K562 (cell line): Measurements from ENCODE around the gene CNPY4. TPM values are rescaled to one million over a fixed set of nuclear protein-coding genes. Genes with fewer than 3 reads are reported as not detected.
A peak's percentile ranks its signal among the peaks of the same experiment; 100 is the strongest.

Source experiments
- ARID1B ChIP-seq: fragments of 450-650 bp; IDR thresholded peaks from 2 replicates; pipeline ENCODE4 v1.6.1; 2016; ENCODE audit warnings: antibody characterized with exemption, mild to moderate bottlenecking, inconsistent platforms
- C11orf30 ChIP-seq: fragments of 450-650 bp; IDR thresholded peaks from 2 replicates; pipeline ENCODE4 v1.6.1; 2016; ENCODE audit warnings: low read depth, mild to moderate bottlenecking
- FOXM1 ChIP-seq, 2 experiments: fragments of 450-650 bp in 1 of 2; sonication (generic) in 1 of 2; formaldehyde crosslinking in 1 of 2; IDR thresholded peaks; 2 replicates each; pipeline versions ENCODE4 v1.6.1 to v1.9.0; 2017 to 2022; ENCODE audit warnings: low read depth in 2 of 2, mild to moderate bottlenecking in 2 of 2, missing genetic modification reagents in 1 of 2, moderate library complexity in 1 of 2
- HDAC2 ChIP-seq: fragments of 450-650 bp; IDR thresholded peaks from 2 replicates; pipeline ENCODE4 v1.6.1; 2016; ENCODE audit warnings: mild to moderate bottlenecking
- HMGN3 ChIP-seq: IDR thresholded peaks from 2 replicates; pipeline ENCODE4 v1.6.1; 2011; ENCODE audit warnings: borderline replicate concordance, low read depth, mild to moderate bottlenecking, mixed read lengths, low read length; ENCODE audit not compliant: insufficient read length; ENCODE audit errors: extremely low read depth
- KLF1 ChIP-seq: fragments of 450-650 bp; IDR thresholded peaks from 2 replicates; pipeline ENCODE4 v1.6.1; 2016; ENCODE audit warnings: missing genetic modification characterization, missing compliant biosample characterization
- KLF13 ChIP-seq: fragments of 450-650 bp; IDR thresholded peaks from 2 replicates; pipeline ENCODE4 v1.6.1; 2016; ENCODE audit warnings: missing genetic modification characterization, low read depth, mild to moderate bottlenecking, missing compliant biosample characterization, moderate library complexity, borderline replicate concordance
- NCOR1 ChIP-seq: fragments of 450-650 bp; IDR thresholded peaks from 2 replicates; pipeline ENCODE4 v1.6.1; 2016; ENCODE audit warnings: mild to moderate bottlenecking, moderate library complexity
- NR2F6 ChIP-seq: fragments of 450-650 bp; formaldehyde crosslinking; IDR thresholded peaks from 2 replicates; pipeline ENCODE4 v1.4.0; 2020; ENCODE audit warnings: mild to moderate bottlenecking
- SIN3B ChIP-seq: fragments of 450-650 bp; IDR thresholded peaks from 2 replicates; pipeline ENCODE4 v1.6.1; 2017; ENCODE audit warnings: low read depth, mild to moderate bottlenecking, moderate library complexity
- ZNF431 ChIP-seq: sonication (generic); formaldehyde crosslinking; IDR thresholded peaks from 2 replicates; pipeline ENCODE4 v1.8.0; 2022; ENCODE audit warnings: mild to moderate bottlenecking, missing genetic modification reagents
- polyA plus RNA-seq, 8 experiments: library from polyadenylated mRNA; depleted of rRNA in 4 of 8; stranded (reverse) in 5 of 8; unstranded in 3 of 8; fragments of >200 nt; fragmentation: Nextera tagmentation in 2 of 8; fragmentation: Illumina TruSeq in 1 of 8; extraction: Ambion mirVana in 2 of 8; extraction: Trizol in 1 of 8; gene quantifications; 2 replicates each; pipeline versions ENCODE4 v1.2.1 to v1.2.3, GENCODE V29; 2011 to 2014; ENCODE audit warnings: inconsistent platforms in 1 of 8, missing spikeins in 1 of 8
- total RNA-seq, 7 experiments: library from RNA; depleted of rRNA in 6 of 7; stranded (reverse); fragments of >200 nt in 6 of 7; fragmentation: Illumina TruSeq in 2 of 7; extraction: Trizol in 2 of 7; gene quantifications; 2 replicates each; pipeline versions ENCODE4 v1.2.1 to v1.2.3, GENCODE V29; 2011 to 2021; ENCODE audit warnings: low replicate concordance in 1 of 7
- TF ChIP-seq, protein P1 (sequence below): sonication (generic); IDR thresholded peaks from 2 replicates; pipeline ENCODE4 v1.6.1; 2016
- TF ChIP-seq, protein P2 (sequence below): sonication (generic); formaldehyde crosslinking; IDR thresholded peaks from 2 replicates; pipeline ENCODE4 v1.8.0; 2022; ENCODE audit warnings: mild to moderate bottlenecking, low read depth, missing genetic modification reagents
- TF ChIP-seq, protein P3 (sequence below), 2 experiments: IDR thresholded peaks; 2 replicates each; pipeline ENCODE4 v1.6.1; 2011; ENCODE audit warnings: borderline replicate concordance in 1 of 2, control low read depth in 1 of 2, low read depth in 1 of 2, low read length in 1 of 2, mild to moderate bottlenecking in 1 of 2, mixed read lengths in 1 of 2, moderate library complexity in 1 of 2; ENCODE audit not compliant: insufficient read depth in 1 of 2, insufficient read length in 1 of 2, poor library complexity in 1 of 2, severe bottlenecking in 1 of 2; ENCODE audit errors: extremely low read depth in 1 of 2
- TF ChIP-seq, protein P4 (sequence below): fragments of 450-650 bp; formaldehyde crosslinking; IDR thresholded peaks from 2 replicates; pipeline ENCODE4 v1.4.0; 2020; ENCODE audit warnings: mild to moderate bottlenecking, moderate library complexity

Gene CNPY4
- total and polyA plus RNA-seq, 9 of the 15 experiments (the other 6 are each of a cell fraction or from before 2014, with no cell fraction given), result 1.9 to 11.2 (median 7.0) TPM

DNA sequence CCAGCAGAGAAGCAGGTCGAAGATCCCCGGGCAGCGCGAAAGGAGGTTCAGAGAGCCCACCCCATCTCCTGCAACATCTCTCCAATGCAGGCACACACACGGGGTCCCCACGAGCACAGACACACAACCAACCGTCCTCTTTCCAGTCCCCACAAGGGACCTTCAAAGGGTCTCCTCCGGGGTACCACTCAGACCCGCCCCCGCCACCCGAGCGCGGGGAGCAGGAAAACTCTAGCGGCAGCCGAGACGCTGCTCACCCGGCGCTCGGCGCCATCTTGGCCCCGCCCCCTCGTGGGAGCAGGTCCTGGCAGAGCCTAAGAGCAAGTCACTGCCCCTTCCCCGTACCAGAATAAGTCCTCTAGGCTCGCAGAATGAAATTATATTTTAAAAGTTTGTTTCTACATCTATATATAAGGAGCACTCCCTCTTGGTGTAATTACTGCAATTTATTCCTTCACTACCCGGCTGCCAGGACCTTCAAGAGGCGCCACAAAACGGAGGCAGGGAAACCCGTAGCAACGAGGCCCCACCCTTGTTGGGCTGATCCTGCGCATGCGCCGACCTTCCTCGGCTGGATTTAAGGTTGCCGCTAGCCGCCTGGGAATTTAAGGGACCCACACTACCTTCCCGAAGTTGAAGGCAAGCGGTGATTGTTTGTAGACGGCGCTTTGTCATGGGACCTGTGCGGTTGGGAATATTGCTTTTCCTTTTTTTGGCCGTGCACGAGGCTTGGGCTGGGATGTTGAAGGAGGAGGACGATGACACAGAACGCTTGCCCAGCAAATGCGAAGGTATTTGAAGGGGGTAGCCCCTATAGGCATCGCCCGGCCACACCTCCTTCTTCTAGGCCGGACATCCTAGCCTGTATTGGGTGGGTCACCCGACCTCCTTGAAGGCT lies at the start of gene CNPY4, which contains the start of gene TAF6 (continued):
- TF ChIP-seq ZNF431 (CRISPR knock-in tag) (no peak), FOXM1 (IDR thresholded peaks at IDR 0.05; ENCODE audit: low read depth) (peak; percentile 77), FOXM1 (CRISPR knock-in tag; IDR thresholded peaks at IDR 0.05; ENCODE audit: low read depth) (no peak; the same call in 1 of the 2 replicates), HDAC2 (peak; percentile 53; the same call in 1 of the 2 replicates), NCOR1 (peak; percentile 34), NR2F6 (CRISPR knock-in tag) (peak; percentile 86; the same call in 1 of the 2 replicates), ARID1B (no peak), KLF1 (tag) (peak; percentile 91), SIN3B (peak; percentile 91), C11orf30 (peak; percentile 90), KLF13 (tag) (peak; percentile 96), HMGN3 (peak; percentile 24)
- TF ChIP-seq, protein P1, sequence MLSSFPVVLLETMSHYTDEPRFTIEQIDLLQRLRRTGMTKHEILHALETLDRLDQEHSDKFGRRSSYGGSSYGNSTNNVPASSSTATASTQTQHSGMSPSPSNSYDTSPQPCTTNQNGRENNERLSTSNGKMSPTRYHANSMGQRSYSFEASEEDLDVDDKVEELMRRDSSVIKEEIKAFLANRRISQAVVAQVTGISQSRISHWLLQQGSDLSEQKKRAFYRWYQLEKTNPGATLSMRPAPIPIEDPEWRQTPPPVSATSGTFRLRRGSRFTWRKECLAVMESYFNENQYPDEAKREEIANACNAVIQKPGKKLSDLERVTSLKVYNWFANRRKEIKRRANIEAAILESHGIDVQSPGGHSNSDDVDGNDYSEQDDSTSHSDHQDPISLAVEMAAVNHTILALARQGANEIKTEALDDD, result no peak
- TF ChIP-seq, protein P2, sequence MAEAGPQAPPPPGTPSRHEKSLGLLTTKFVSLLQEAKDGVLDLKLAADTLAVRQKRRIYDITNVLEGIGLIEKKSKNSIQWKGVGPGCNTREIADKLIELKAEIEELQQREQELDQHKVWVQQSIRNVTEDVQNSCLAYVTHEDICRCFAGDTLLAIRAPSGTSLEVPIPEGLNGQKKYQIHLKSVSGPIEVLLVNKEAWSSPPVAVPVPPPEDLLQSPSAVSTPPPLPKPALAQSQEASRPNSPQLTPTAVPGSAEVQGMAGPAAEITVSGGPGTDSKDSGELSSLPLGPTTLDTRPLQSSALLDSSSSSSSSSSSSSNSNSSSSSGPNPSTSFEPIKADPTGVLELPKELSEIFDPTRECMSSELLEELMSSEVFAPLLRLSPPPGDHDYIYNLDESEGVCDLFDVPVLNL (CRISPR knock-in tag), result 0 out of 2 replicates have a peak, but pooled peaks have one; percentile 15
- TF ChIP-seq, protein P3, sequence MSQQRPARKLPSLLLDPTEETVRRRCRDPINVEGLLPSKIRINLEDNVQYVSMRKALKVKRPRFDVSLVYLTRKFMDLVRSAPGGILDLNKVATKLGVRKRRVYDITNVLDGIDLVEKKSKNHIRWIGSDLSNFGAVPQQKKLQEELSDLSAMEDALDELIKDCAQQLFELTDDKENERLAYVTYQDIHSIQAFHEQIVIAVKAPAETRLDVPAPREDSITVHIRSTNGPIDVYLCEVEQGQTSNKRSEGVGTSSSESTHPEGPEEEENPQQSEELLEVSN (IDR thresholded peaks at IDR 0.05; ENCODE audit: borderline replicate concordance in 1 of 2, extremely low read depth in 1 of 2, insufficient read depth in 1 of 2, insufficient read length in 1 of 2, low read depth in 1 of 2, low read length in 1 of 2, poor library complexity in 1 of 2, severe bottlenecking in 1 of 2), result peak; percentile 35 to 60
- TF ChIP-seq, protein P4, sequence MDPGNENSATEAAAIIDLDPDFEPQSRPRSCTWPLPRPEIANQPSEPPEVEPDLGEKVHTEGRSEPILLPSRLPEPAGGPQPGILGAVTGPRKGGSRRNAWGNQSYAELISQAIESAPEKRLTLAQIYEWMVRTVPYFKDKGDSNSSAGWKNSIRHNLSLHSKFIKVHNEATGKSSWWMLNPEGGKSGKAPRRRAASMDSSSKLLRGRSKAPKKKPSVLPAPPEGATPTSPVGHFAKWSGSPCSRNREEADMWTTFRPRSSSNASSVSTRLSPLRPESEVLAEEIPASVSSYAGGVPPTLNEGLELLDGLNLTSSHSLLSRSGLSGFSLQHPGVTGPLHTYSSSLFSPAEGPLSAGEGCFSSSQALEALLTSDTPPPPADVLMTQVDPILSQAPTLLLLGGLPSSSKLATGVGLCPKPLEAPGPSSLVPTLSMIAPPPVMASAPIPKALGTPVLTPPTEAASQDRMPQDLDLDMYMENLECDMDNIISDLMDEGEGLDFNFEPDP (CRISPR knock-in tag), result peak; percentile 89; the same call in 1 of the 2 replicates
